Fibroblast of lung (primary cell): ENCODE data around the gene CHMP2A. TPM values are rescaled to one million over a fixed set of nuclear protein-coding genes. Genes with fewer than 3 reads are reported as not detected.
A peak's percentile ranks its signal among the peaks of the same experiment; 100 is the strongest.

Experiments used
- DNase-seq, 2 donors: peaks; one replicate each; pipeline versions ENCODE4 v3.0.0 to v3.0.0-alpha.2; 2010; ENCODE audit warnings: low read depth in 2 of 2
- H2AFZ ChIP-seq: 2 replicates; pipeline ENCODE4 v1.5.1; 2012; ENCODE audit warnings: low read length, control low read depth, inconsistent platforms
- H3K27ac ChIP-seq: 2 replicates; pipeline ENCODE4 v1.5.1; 2011; ENCODE audit warnings: low read length, control low read depth; ENCODE audit not compliant: insufficient read depth
- H3K27me3 ChIP-seq: 2 replicates; pipeline ENCODE4 v1.5.1; 2011; ENCODE audit warnings: mild to moderate bottlenecking, low read length; ENCODE audit not compliant: control insufficient read depth, insufficient read depth
- H3K36me3 ChIP-seq: 2 replicates; pipeline ENCODE4 v1.5.1; 2011; ENCODE audit warnings: low read length; ENCODE audit not compliant: control insufficient read depth, insufficient read depth
- H3K4me1 ChIP-seq: 2 replicates; pipeline ENCODE4 v1.5.1; 2011; ENCODE audit warnings: low read length; ENCODE audit not compliant: control insufficient read depth, insufficient read depth; ENCODE audit errors: extremely low read depth
- H3K4me2 ChIP-seq: 2 replicates; pipeline ENCODE4 v1.5.1; 2011; ENCODE audit warnings: low read length, control low read depth; ENCODE audit not compliant: insufficient read depth; ENCODE audit errors: extremely low read depth
- H3K4me3 ChIP-seq, 4 experiments: fragments of 200-600 bp in 1 of 4; sonication (generic) in 1 of 4; replicated peaks in 1 of 4; 2 replicates each; pipeline ENCODE4 v1.5.1; 2011 to 2016; ENCODE audit warnings: low read length in 4 of 4, low read depth in 3 of 4, mild to moderate bottlenecking in 3 of 4, control low read depth in 2 of 4, inconsistent platforms in 1 of 4, mixed read lengths in 1 of 4; ENCODE audit not compliant: insufficient read depth in 1 of 4; ENCODE audit errors: control extremely low read depth in 1 of 4
- H3K79me2 ChIP-seq: 2 replicates; pipeline ENCODE4 v1.5.1; 2012; ENCODE audit warnings: mild to moderate bottlenecking, low read length, inconsistent platforms; ENCODE audit not compliant: control insufficient read depth, insufficient read depth
- H3K9ac ChIP-seq: 2 replicates; pipeline ENCODE4 v1.5.1; 2011; ENCODE audit warnings: mild to moderate bottlenecking, low read length, control low read depth; ENCODE audit not compliant: insufficient read depth
- H3K9me3 ChIP-seq: 2 replicates; pipeline ENCODE4 v1.5.1; 2012; ENCODE audit warnings: low read depth, low read length; ENCODE audit not compliant: control insufficient read depth, insufficient read depth
- H4K20me1 ChIP-seq: 2 replicates; pipeline ENCODE4 v1.5.1; 2011; ENCODE audit warnings: low read length; ENCODE audit not compliant: control insufficient read depth, insufficient read depth; ENCODE audit errors: extremely low read depth
- EZH2 ChIP-seq: IDR thresholded peaks from 2 replicates; pipeline ENCODE4 v1.5.1; 2012; ENCODE audit warnings: low read length, control low read depth, mild to moderate bottlenecking; ENCODE audit errors: missing control alignments
- polyA plus RNA-seq, 2 donors: library from polyadenylated mRNA; depleted of rRNA in 1 of 2; stranded (reverse) in 1 of 2; unstranded in 1 of 2; fragments of >200 nt; gene quantifications; 2 replicates each; pipeline ENCODE4 v1.2.1, GENCODE V29; 2011 to 2012; ENCODE audit warnings: missing spikeins in 1 of 2
- total RNA-seq: library from RNA; depleted of rRNA; stranded (reverse); fragments of >200 nt; gene quantifications from 2 replicates; pipeline ENCODE4 v1.2.1, GENCODE V29; 2014
- TF ChIP-seq, protein P1 (sequence below), 2 donors: IDR thresholded peaks in 1 of 2; conservative IDR thresholded peaks in 1 of 2; 1 replicate in 1 of 2; 2 replicates in 1 of 2; pipeline ENCODE4 v1.5.1; 2011 to 2012; ENCODE audit warnings: low read length in 2 of 2, control low read depth in 1 of 2, inconsistent platforms in 1 of 2, low read depth in 1 of 2, mild to moderate bottlenecking in 1 of 2

The CHMP2A gene
- total and polyA plus RNA-seq, 2 donors (not counting 1 experiment from before 2014, with no cell fraction given) = 146 to 215 TPM

GRCh38 chr19:58575183-58576041, 20.5 kb upstream of the CHMP2A start:
- peak overlapping the region; percentile 95 for H3K27ac ChIP-seq
- no peaks in the 10 kb centered on the region for H3K27me3 ChIP-seq
- peak; percentile 89 to 91 for DNase-seq
- H2AFZ ChIP-seq = peak overlapping the region; percentile 9
- H3K4me2 ChIP-seq = peak overlapping the region; percentile 98
- H3K9ac ChIP-seq = peak overlapping the region; percentile 97
- peak overlapping the region; percentile 52 to 86 (median 64) for H3K4me3 ChIP-seq
- H3K4me1 ChIP-seq = peaks cover 11% of the 10 kb centered on the region
- peaks cover 6% of the 10 kb centered on the region for H3K36me3 ChIP-seq
- no peaks in the 10 kb centered on the region for H3K9me3 ChIP-seq
- TF ChIP-seq, protein P1, sequence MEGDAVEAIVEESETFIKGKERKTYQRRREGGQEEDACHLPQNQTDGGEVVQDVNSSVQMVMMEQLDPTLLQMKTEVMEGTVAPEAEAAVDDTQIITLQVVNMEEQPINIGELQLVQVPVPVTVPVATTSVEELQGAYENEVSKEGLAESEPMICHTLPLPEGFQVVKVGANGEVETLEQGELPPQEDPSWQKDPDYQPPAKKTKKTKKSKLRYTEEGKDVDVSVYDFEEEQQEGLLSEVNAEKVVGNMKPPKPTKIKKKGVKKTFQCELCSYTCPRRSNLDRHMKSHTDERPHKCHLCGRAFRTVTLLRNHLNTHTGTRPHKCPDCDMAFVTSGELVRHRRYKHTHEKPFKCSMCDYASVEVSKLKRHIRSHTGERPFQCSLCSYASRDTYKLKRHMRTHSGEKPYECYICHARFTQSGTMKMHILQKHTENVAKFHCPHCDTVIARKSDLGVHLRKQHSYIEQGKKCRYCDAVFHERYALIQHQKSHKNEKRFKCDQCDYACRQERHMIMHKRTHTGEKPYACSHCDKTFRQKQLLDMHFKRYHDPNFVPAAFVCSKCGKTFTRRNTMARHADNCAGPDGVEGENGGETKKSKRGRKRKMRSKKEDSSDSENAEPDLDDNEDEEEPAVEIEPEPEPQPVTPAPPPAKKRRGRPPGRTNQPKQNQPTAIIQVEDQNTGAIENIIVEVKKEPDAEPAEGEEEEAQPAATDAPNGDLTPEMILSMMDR (conservative IDR thresholded peaks at IDR 0.05 in 1 of 2, IDR thresholded peaks at IDR 0.05 in 1 of 2; ENCODE audit: low read depth in 1 of 2, low read length in 2 of 2) = no peak
- no peak for TF ChIP-seq EZH2
- no peaks in the 10 kb centered on the region for H4K20me1 ChIP-seq
- peaks cover 17% of the 10 kb centered on the region for H3K79me2 ChIP-seq

- peak overlapping the region; percentile 85 for H2AFZ ChIP-seq
Observed at GRCh38 chr19:58573658-58574164, 18.8 kb upstream of the CHMP2A start.

More at GRCh38 chr19:58573658-58574164, 18.8 kb upstream of the CHMP2A start:
- DNase-seq = no peak
- Histone ChIP-seq H3K27me3 (no peaks in the 10 kb centered on the region), H3K36me3 (peaks cover 16% of the 10 kb centered on the region), H3K4me1 (peaks cover 11% of the 10 kb centered on the region), H3K79me2 (peaks cover 17% of the 10 kb centered on the region), H3K9me3 (no peaks in the 10 kb centered on the region), H3K9ac (peak overlapping the region; percentile 81), H3K27ac (peak overlapping the region; percentile 98), H3K4me2 (peak overlapping the region; percentile 100), H3K4me3 (peak overlapping the region; percentile 58 to 88 (median 74)), H4K20me1 (no peaks in the 10 kb centered on the region)
- no peak for TF ChIP-seq EZH2
- TF ChIP-seq, protein P1 (conservative IDR thresholded peaks at IDR 0.05 in 1 of 2, IDR thresholded peaks at IDR 0.05 in 1 of 2; ENCODE audit: low read depth in 1 of 2, low read length in 2 of 2) = no peak
